CD4-positive, alpha-beta memory T cell (primary cell): ENCODE measurements around the gene GJB2. TPM values are rescaled to one million over a fixed set of nuclear protein-coding genes. Genes with fewer than 3 reads are reported as not detected.

Experiments
- CTCF ChIA-PET: fragments of 350-600 bp; sonication (Branson Sonifier 250); formaldehyde crosslinking; loops from one replicate; lab custom pipeline; 2021; ENCODE audit warnings: inconsistent platforms; ENCODE audit not compliant: partially characterized antibody; lab: Charles Lee
- POLR2A ChIA-PET: fragments of 350-600 bp; sonication (Branson Sonifier 250); formaldehyde crosslinking; loops from one replicate; lab custom pipeline; 2021; ENCODE audit not compliant: partially characterized antibody; lab: Charles Lee
- DNase-seq, 5 donors: peaks; one replicate each; pipeline versions ENCODE4 v3.0.0 to v3.0.0-alpha.2; 2020 to 2022; ENCODE audit warnings: mixed read lengths in 1 of 5
- H3K27ac ChIP-seq: one replicate; pipeline ENCODE4 v1.7.0; 2013; ENCODE audit warnings: low read depth, low read length
- H3K27me3 ChIP-seq: 2 replicates; pipeline ENCODE4 v1.7.0; 2013; ENCODE audit warnings: mild to moderate bottlenecking, low read length, moderate library complexity; ENCODE audit not compliant: insufficient read depth
- H3K36me3 ChIP-seq: 2 replicates; pipeline ENCODE4 v1.7.0; 2013; ENCODE audit warnings: mild to moderate bottlenecking, low read length, moderate library complexity; ENCODE audit not compliant: insufficient read depth
- H3K4me1 ChIP-seq: 2 replicates; pipeline ENCODE4 v1.7.0; 2013; ENCODE audit warnings: mild to moderate bottlenecking, low read length, moderate library complexity; ENCODE audit not compliant: insufficient read depth
- H3K4me3 ChIP-seq, 2 donors: one replicate each; pipeline ENCODE4 v1.7.0; 2013; ENCODE audit warnings: low read length in 2 of 2, mild to moderate bottlenecking in 1 of 2
- H3K9me3 ChIP-seq, 2 donors: one replicate each; pipeline ENCODE4 v1.7.0; 2013; ENCODE audit warnings: low read length in 2 of 2, control low read depth in 1 of 2; ENCODE audit not compliant: control insufficient read depth in 1 of 2
- H3K27ac Mint-ChIP-seq, 7 donors: one replicate each; pipeline ENCODE4 v1.8.0; 2020 to 2021; ENCODE audit warnings: mixed read lengths in 7 of 7, mild to moderate bottlenecking in 6 of 7, inconsistent platforms in 3 of 7, moderate library complexity in 3 of 7
- H3K27me3 Mint-ChIP-seq, 2 donors: one replicate each; pipeline ENCODE4 v1.8.0; 2020 to 2021; ENCODE audit warnings: mixed read lengths in 2 of 2
- H3K36me3 Mint-ChIP-seq, 2 donors: one replicate each; pipeline ENCODE4 v1.8.0; 2020 to 2021; ENCODE audit warnings: mixed read lengths in 2 of 2, inconsistent platforms in 1 of 2, mild to moderate bottlenecking in 1 of 2
- H3K4me1 Mint-ChIP-seq, 4 donors: one replicate each; pipeline ENCODE4 v1.8.0; 2020 to 2021; ENCODE audit warnings: mixed read lengths in 4 of 4, mild to moderate bottlenecking in 1 of 4
- H3K4me3 Mint-ChIP-seq, 8 donors: one replicate each; pipeline ENCODE4 v1.8.0; 2020 to 2021; ENCODE audit warnings: mixed read lengths in 8 of 8, mild to moderate bottlenecking in 7 of 8, moderate library complexity in 6 of 8, inconsistent platforms in 3 of 8
- H3K9me3 Mint-ChIP-seq, 8 donors: one replicate each; pipeline ENCODE4 v1.8.0; 2020 to 2021; ENCODE audit warnings: mixed read lengths in 8 of 8, mild to moderate bottlenecking in 5 of 8, inconsistent platforms in 3 of 8, moderate library complexity in 1 of 8
- intact Hi-C: fragments of 100-400 bp; cut with micrococcal nuclease; formaldehyde crosslinking; loops from one replicate; pipeline ENCODE4 v1.15.1; 2023
- polyA plus RNA-seq, 2 donors: library from polyadenylated mRNA; unstranded; fragments of 300-500 nt; fragmentation: Illumina TruSeq; gene quantifications; one replicate each; pipeline ENCODE4 v1.2.3, GENCODE V29; 2021
- total RNA-seq, 2 experiments: library from RNA; stranded (reverse); gene quantifications; one replicate each; pipeline ENCODE4 v1.2.3, GENCODE V29; 2021

The GJB2 gene
- total and polyA plus RNA-seq, 4 experiments from 2014 or later, result not detected

DNA sequence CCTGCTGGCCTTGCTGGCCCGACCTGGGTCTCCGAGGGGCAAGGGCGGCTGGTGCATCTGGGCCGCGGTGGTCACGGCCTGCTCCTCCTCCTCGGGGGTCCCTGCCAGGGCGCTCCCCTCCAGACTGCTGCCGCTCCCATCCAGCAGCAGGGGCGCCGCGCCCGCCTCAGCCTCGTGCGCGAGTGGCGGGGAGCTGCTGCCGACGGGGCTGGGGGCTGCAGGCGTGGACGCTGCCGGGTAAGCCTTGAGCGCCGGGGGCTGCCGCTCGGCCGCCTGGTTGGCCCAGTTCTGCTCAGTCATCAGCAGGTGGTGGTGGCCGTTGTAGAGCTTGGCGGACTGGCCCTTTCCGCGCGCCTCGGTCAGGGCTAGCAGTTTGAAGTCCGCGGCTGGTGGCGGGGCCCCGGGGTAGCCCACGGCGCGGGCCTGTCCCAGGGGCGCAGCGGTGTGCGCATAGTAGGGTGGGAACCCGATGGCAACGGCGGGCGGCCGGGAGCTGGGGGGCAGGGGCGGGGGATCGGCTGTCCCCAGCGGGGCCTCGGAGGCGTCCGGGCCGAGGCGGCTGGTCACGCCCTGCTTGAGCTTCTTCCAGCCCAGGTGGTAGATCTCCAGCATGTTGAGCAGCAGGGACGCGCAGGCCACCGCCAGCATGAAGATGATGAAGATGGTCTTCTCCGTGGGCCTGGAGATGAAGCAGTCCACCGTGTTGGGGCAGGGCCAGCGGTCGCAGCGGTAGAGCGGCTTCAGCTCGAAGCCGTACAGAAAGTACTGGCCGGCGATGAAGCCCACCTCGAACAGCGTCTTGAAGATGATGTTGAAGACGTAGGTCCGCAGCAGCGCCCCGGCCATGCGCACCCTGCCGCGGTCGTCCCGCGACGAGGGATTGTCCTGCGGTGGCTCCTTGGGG is 50.5 kb downstream of the GJB2 start:
- no peak for DNase-seq
- Mint-ChIP-seq H3K27ac (no peak overlapping the region), H3K4me3 (no peak overlapping the region), H3K9me3 (peaks cover 0 to 1% (median 0%) of the 10 kb centered on the region in 8 donors), H3K4me1 (peaks cover 0 to 6% (median 1%) of the 10 kb centered on the region in 4 donors), H3K36me3 (no peaks in the 10 kb centered on the region), H3K27me3 (peaks cover 38 to 55% of the 10 kb centered on the region in 2 donors)
- Histone ChIP-seq H3K27ac (no peak overlapping the region), H3K9me3 (no peaks in the 10 kb centered on the region), H3K4me3 (no peak overlapping the region), H3K4me1 (no peaks in the 10 kb centered on the region), H3K27me3 (no peaks in the 10 kb centered on the region), H3K36me3 (no peaks in the 10 kb centered on the region)
- ChIA-PET POLR2A (no interaction called here), CTCF (interaction anchor here (1.3 kb wide), 2 partner anchors 10 to 15 kb away, joined by 4 to 5 read pairs; no protein-coding TSS in a partner anchor)
- intact Hi-C loops, result no loop called here

DNA sequence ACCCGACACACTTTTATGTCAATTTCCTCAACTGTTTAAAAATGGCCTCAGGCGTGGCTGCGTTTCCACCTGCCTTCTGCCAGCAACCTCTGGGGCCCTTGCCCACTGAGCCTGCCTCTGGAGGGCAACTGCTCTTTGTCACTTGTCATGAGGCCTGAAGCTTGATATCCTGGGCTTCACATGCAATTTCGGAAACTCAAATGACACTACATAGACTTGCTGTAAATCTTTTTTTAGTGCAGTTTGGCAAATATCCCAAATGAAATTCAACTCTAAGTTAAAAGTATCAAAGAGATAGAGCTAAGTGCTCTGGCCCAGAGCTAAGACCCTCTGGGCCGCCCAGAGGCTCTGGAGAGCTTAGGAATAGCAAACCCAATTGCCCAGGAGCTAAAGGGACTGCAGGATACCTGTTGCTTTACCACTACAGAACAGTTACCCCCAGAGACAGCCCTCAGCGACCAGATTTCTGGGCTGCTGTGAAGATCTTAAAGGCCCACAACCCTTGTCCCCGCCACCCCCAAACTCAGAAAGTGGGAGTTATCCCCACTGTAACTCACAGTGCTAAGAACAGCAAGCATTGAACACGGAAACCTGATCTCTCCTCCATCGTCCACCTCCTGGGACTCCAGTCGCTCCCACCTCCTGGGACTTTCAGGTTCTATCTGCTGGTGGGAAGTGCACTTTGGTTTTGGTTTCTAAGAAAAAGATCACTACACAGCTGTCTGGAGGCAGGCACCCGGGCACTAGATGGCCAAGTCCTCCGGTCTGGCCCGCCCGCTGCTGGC is 51.3 kb downstream of the GJB2 start:
- ChIA-PET POLR2A (no interaction called here), CTCF (interaction anchor here (1.3 kb wide), 2 partner anchors 9 to 15 kb away, joined by 4 to 5 read pairs; no protein-coding TSS in a partner anchor)
- peaks cover 39 to 51% of the 10 kb centered on the region in 2 donors for H3K27me3 Mint-ChIP-seq
- peaks cover 4% of the 10 kb centered on the region for H3K27me3 ChIP-seq
- intact Hi-C loops, result no loop called here
- no peak overlapping the region for H3K27ac ChIP-seq
- peaks cover 4% of the 10 kb centered on the region for H3K4me1 ChIP-seq
- H3K4me3 ChIP-seq, result no peak overlapping the region
- H3K9me3 Mint-ChIP-seq, result peaks cover 0 to 1% (median 0%) of the 10 kb centered on the region in 8 donors
- H3K36me3 ChIP-seq, result no peaks in the 10 kb centered on the region
- peak overlapping the region in 1 of 7 donors; percentile 30 for H3K27ac Mint-ChIP-seq
- DNase-seq, result no peak
- H3K4me1 Mint-ChIP-seq, result peaks cover 0 to 11% (median 5%) of the 10 kb centered on the region in 4 donors
- peak overlapping the region in 2 of 8 donors; percentile 0 to 46 for H3K4me3 Mint-ChIP-seq
- no peaks in the 10 kb centered on the region for H3K9me3 ChIP-seq
- H3K36me3 Mint-ChIP-seq, result no peaks in the 10 kb centered on the region

DNA sequence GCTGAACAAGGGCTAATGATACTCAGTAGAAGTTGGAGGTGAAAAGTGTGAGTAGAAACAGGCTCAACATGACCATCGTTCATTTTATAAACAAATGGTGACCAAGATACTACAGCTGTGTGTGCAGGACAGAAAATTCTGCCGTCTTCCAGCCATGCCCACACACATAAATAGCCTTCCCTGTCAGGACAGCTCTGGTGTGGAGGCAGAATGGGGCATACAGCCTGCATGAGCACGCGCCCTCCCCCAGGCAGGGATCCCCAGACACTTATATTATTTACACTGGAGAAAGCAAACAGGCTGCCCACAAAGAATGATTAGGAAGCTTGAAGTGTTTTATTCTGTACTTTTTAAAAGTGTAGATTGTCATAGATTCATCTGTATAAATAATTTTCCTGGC is 52.3 kb downstream of the GJB2 start:
- no peaks in the 10 kb centered on the region for H3K36me3 ChIP-seq
- intact Hi-C loops, result no loop called here
- ChIA-PET POLR2A (no interaction called here), CTCF (interaction anchor here (1.3 kb wide), 2 partner anchors 8 to 14 kb away, joined by 4 to 5 read pairs; no protein-coding TSS in a partner anchor)
- Mint-ChIP-seq H3K27me3 (peaks cover 40 to 53% of the 10 kb centered on the region in 2 donors), H3K9me3 (peaks cover 0 to 1% (median 0%) of the 10 kb centered on the region in 8 donors), H3K27ac (no peak overlapping the region), H3K4me1 (peaks cover 0 to 12% (median 6%) of the 10 kb centered on the region in 4 donors), H3K36me3 (no peaks in the 10 kb centered on the region), H3K4me3 (no peak overlapping the region)
- no peak overlapping the region for H3K4me3 ChIP-seq
- H3K4me1 ChIP-seq, result peaks cover 5% of the 10 kb centered on the region
- no peak for DNase-seq
- peaks cover 5% of the 10 kb centered on the region for H3K27me3 ChIP-seq
- no peaks in the 10 kb centered on the region for H3K9me3 ChIP-seq
- H3K27ac ChIP-seq, result no peak overlapping the region

- Histone ChIP-seq H3K4me3 (no peak overlapping the region), H3K4me1 (peaks cover 5% of the 10 kb centered on the region), H3K27me3 (peaks cover 5% of the 10 kb centered on the region), H3K36me3 (no peaks in the 10 kb centered on the region), H3K27ac (no peak overlapping the region), H3K9me3 (no peaks in the 10 kb centered on the region)
- no peak overlapping the region for H3K4me3 Mint-ChIP-seq
- H3K27ac Mint-ChIP-seq, result no peak overlapping the region
- no peaks in the 10 kb centered on the region for H3K36me3 Mint-ChIP-seq
- ChIA-PET POLR2A (no interaction called here), CTCF (interaction anchor here (0.6 to 1.5 kb wide), 3 partner anchors 10 to 28 kb away, joined by 3 read pairs; no protein-coding TSS in a partner anchor)
- H3K4me1 Mint-ChIP-seq, result peaks cover 0 to 12% (median 5%) of the 10 kb centered on the region in 4 donors
- intact Hi-C loops, result no loop called here
- DNase-seq, result no peak
- peaks cover 36 to 47% of the 10 kb centered on the region in 2 donors for H3K27me3 Mint-ChIP-seq
- peaks cover 0 to under 1% (median 0%) of the 10 kb centered on the region in 8 donors for H3K9me3 Mint-ChIP-seq
Observed at GRCh38 chr13:20137875-20138274, 54.9 kb downstream of the GJB2 start.

Other genes with a start within 250 kb of the GJB2 start
- gene ZMYM2, start 234.2 kb downstream of the GJB2 start, total RNA-seq, result 100 to 1,000 TPM; 100 to 110 TPM
- gene ZMYM2, start 234.2 kb downstream of the GJB2 start, polyA plus RNA-seq, result 10 to 100 TPM in 1 of 2 donors, 1 to 10 TPM in 1; 7.9 to 18.6 TPM
- under 1 TPM in 1 of 2 experiments, not detected in 1; 0.09 TPM for gene GJA3, start 31.9 kb downstream of the GJB2 start, total RNA-seq
- not detected for gene GJA3, start 31.9 kb downstream of the GJB2 start, polyA plus RNA-seq
- under 1 TPM in 1 of 2 experiments, not detected in 1; 0.69 TPM for gene GJB6, start 39.4 kb upstream of the GJB2 start, total RNA-seq
- not detected for gene GJB6, start 39.4 kb upstream of the GJB2 start, polyA plus RNA-seq